ENCODE results near the gene MCC. TPM values are rescaled to one million over a fixed set of nuclear protein-coding genes. Genes with fewer than 3 reads are reported as not detected.

Gene MCC
- total RNA-seq, 3 donors from 2014 or later: 24.3 to 46.5 (median 29.4) TPM

DNA sequence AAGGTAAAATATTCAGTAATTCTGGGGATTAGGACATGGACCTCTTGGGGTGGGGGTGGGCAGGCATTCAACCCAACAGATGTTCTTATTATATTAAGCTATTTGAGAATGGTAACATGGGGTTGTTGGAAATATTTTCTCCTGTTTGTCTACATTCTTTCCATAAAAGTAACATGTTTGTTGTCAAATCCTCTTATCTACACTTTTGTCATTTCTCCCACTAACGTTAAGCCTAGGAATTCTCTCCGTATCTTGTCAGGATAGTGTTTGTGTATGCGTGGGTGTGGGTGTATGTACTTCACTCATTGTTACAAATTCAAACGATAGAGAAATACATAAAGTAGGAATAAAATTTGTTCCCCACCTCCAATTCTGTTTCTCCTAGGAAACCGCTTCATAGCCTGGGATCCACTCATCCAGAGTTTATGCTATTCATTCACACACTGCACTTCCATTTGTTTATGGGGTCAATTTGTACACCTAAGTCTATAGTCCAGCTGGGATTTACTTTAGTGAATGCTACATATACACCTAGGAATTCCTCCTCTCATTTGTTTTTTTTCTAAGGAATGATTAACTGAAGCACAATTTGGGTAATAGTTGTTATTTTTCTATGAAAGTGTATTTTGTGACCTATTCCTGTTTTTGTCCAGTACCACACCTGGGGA is 294.8 kb downstream of the MCC start:
- intact Hi-C loops (cut with DNase I; ENCODE audit: low total_unique reads): no loop called here
- no peak for TF ChIP-seq POLR2A (IDR thresholded peaks at IDR 0.05)
- TF ChIP-seq, protein P1, sequence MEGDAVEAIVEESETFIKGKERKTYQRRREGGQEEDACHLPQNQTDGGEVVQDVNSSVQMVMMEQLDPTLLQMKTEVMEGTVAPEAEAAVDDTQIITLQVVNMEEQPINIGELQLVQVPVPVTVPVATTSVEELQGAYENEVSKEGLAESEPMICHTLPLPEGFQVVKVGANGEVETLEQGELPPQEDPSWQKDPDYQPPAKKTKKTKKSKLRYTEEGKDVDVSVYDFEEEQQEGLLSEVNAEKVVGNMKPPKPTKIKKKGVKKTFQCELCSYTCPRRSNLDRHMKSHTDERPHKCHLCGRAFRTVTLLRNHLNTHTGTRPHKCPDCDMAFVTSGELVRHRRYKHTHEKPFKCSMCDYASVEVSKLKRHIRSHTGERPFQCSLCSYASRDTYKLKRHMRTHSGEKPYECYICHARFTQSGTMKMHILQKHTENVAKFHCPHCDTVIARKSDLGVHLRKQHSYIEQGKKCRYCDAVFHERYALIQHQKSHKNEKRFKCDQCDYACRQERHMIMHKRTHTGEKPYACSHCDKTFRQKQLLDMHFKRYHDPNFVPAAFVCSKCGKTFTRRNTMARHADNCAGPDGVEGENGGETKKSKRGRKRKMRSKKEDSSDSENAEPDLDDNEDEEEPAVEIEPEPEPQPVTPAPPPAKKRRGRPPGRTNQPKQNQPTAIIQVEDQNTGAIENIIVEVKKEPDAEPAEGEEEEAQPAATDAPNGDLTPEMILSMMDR (IDR thresholded peaks at IDR 0.05): no peak
- no peak for TF ChIP-seq POLR2AphosphoS5 (IDR thresholded peaks at IDR 0.05)
- Histone ChIP-seq H3K36me3 (no peaks in the 10 kb centered on the region), H3K27ac (no peak overlapping the region), H3K27me3 (no peaks in the 10 kb centered on the region), H3K4me3 (no peak overlapping the region), H3K4me1 (no peaks in the 10 kb centered on the region), H3K9me3 (no peaks in the 10 kb centered on the region)
- DNase-seq (ENCODE audit: low spot score in 2 of 2): no peak

DNA sequence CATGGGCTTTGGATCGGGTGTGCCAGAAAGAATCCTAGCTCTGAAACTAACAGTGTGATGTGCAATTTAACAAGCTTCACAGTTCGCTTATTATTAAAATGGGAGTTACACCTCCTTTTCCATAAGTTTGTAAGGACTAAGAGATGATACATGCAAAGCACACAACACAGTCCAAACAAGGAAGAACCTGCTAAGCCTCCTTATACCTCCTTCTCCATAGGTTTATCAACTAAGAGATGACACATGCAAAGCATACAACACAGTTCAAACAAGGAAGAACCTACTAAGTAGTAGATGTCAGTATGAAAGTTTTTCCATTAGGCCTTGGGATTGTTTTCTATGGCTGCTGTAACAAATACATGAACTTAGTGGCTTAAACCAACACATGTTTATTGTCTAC is 295.7 kb downstream of the MCC start:
- no peaks in the 10 kb centered on the region for H3K27me3 ChIP-seq
- no peaks in the 10 kb centered on the region for H3K4me1 ChIP-seq
- intact Hi-C loops (cut with DNase I; ENCODE audit: low total_unique reads): no loop called here
- no peaks in the 10 kb centered on the region for H3K36me3 ChIP-seq
- no peak overlapping the region for H3K4me3 ChIP-seq
- TF ChIP-seq POLR2AphosphoS5 (IDR thresholded peaks at IDR 0.05) (no peak), POLR2A (IDR thresholded peaks at IDR 0.05) (no peak)
- TF ChIP-seq, protein P1 (IDR thresholded peaks at IDR 0.05): no peak
- no peaks in the 10 kb centered on the region for H3K9me3 ChIP-seq
- H3K27ac ChIP-seq: no peak overlapping the region
- no peak for DNase-seq (ENCODE audit: low spot score in 2 of 2)

DNA sequence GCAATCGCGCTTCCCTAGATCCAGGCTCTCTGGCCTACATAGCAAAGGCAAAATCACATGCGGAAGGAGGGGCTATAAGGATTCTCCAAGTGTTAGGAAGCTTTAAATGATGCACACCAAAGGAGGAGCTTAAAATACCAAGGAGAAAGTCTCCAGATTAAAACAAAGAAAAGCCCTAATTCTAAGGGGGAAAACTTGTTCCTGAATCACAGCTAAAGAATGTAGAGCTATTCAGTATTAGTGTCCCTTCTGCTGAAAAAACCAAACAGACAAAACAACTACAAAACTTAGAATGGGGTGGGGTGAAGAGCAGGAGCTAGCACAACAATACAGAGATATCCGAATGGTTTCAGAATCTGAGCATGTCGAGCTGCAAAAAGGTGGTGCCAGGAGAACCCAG is 297.9 kb downstream of the MCC start:
- no peaks in the 10 kb centered on the region for H3K36me3 ChIP-seq
- no peak for DNase-seq (ENCODE audit: low spot score in 2 of 2)
- intact Hi-C loops (cut with DNase I; ENCODE audit: low total_unique reads): no loop called here
- H3K4me1 ChIP-seq: no peaks in the 10 kb centered on the region
- no peaks in the 10 kb centered on the region for H3K9me3 ChIP-seq
- TF ChIP-seq, protein P1 (IDR thresholded peaks at IDR 0.05): no peak
- no peak for TF ChIP-seq POLR2AphosphoS5 (IDR thresholded peaks at IDR 0.05)
- TF ChIP-seq POLR2A (IDR thresholded peaks at IDR 0.05): no peak
- H3K27me3 ChIP-seq: no peaks in the 10 kb centered on the region
- H3K4me3 ChIP-seq: no peak overlapping the region
- H3K27ac ChIP-seq: no peak overlapping the region

DNA sequence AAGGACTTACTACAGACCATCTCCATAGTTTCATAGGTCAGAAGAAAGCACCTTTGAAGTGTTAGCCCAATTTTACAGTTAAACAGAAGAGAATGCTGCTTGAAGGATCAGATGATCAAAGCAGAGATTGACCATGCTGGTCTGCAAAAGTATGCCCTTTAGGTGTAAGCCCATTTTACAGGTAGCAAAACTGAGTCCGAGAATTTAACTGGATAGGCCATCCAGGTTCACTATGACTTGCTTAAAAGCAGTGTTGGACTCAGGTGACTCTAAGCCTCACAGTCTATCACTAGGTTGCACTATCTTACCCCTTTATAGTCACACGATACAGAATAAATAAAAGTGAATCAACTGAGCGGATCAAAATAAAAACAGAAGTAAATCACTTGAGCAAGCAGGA is 299.0 kb downstream of the MCC start:
- intact Hi-C loops (cut with DNase I; ENCODE audit: low total_unique reads): no loop called here
- Histone ChIP-seq H3K4me1 (no peaks in the 10 kb centered on the region), H3K4me3 (no peak overlapping the region), H3K9me3 (no peaks in the 10 kb centered on the region), H3K36me3 (no peaks in the 10 kb centered on the region), H3K27me3 (no peaks in the 10 kb centered on the region), H3K27ac (no peak overlapping the region)
- TF ChIP-seq, protein P1 (IDR thresholded peaks at IDR 0.05): no peak
- TF ChIP-seq POLR2A (IDR thresholded peaks at IDR 0.05): no peak
- no peak for TF ChIP-seq POLR2AphosphoS5 (IDR thresholded peaks at IDR 0.05)
- no peak for DNase-seq (ENCODE audit: low spot score in 2 of 2)

DNA sequence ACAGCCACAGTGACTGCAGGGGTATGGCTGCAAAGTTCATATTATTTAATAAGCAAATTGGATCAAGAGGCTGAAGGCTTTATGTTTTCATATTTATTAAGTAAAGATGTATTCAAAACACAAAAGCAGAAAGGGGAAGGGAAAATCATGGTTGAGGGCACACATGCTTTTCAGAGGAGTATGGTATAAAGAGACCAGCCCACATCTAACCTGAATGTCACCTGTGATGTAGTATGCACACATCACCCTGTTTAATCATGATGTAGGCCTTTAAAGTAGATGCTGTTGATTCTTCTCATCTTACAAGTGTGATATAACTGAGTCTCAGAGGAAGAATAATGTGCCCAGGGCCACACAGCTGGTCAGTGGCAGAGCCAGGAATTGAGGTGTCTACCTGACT is 299.8 kb downstream of the MCC start:
- no peaks in the 10 kb centered on the region for H3K36me3 ChIP-seq
- H3K27me3 ChIP-seq: no peaks in the 10 kb centered on the region
- no peaks in the 10 kb centered on the region for H3K4me1 ChIP-seq
- DNase-seq (ENCODE audit: low spot score in 2 of 2): no peak
- no peak overlapping the region for H3K27ac ChIP-seq
- no peaks in the 10 kb centered on the region for H3K9me3 ChIP-seq
- TF ChIP-seq, protein P1 (IDR thresholded peaks at IDR 0.05): no peak
- TF ChIP-seq POLR2A (IDR thresholded peaks at IDR 0.05) (no peak), POLR2AphosphoS5 (IDR thresholded peaks at IDR 0.05) (no peak)
- intact Hi-C loops (cut with DNase I; ENCODE audit: low total_unique reads): no loop called here
- H3K4me3 ChIP-seq: no peak overlapping the region

All from breast epithelium (tissue), 4 donors.